GM12878 (cell line): Measurements from ENCODE around the gene MB21D2. TPM values are rescaled to one million over a fixed set of nuclear protein-coding genes. Genes with fewer than 3 reads are reported as not detected.
A peak's percentile ranks its signal among the peaks of the same experiment; 100 is the strongest.

Experiments
- BMI1 ChIP-seq: fragments of 450-650 bp; IDR thresholded peaks from 2 replicates; pipeline ENCODE4 v1.6.1; 2016; ENCODE audit warnings: mild to moderate bottlenecking, moderate library complexity, borderline replicate concordance
- E2F8 ChIP-seq: fragments of 450-650 bp; IDR thresholded peaks from 2 replicates; pipeline ENCODE4 v1.6.1; 2018; ENCODE audit warnings: mild to moderate bottlenecking, low read depth, moderate library complexity; ENCODE audit not compliant: partially characterized antibody
- GATAD2B ChIP-seq: fragments of 450-650 bp; conservative IDR thresholded peaks from 2 replicates; pipeline ENCODE4 v1.6.1; 2017; ENCODE audit warnings: low read depth, mild to moderate bottlenecking, moderate library complexity
- HSF1 ChIP-seq: fragments of 150-350 bp; IDR thresholded peaks from 2 replicates; pipeline ENCODE4 v1.6.1; 2014; ENCODE audit warnings: mild to moderate bottlenecking, low read depth, low read length
- IKZF1 ChIP-seq: fragments of 450-650 bp; conservative IDR thresholded peaks from 2 replicates; pipeline ENCODE4 v1.6.1; 2017; ENCODE audit warnings: antibody characterized with exemption, mild to moderate bottlenecking
- MYC ChIP-seq: IDR thresholded peaks from 2 replicates; pipeline ENCODE4 v1.6.1; 2011; ENCODE audit warnings: mild to moderate bottlenecking, low read length, moderate library complexity, inconsistent platforms; ENCODE audit not compliant: insufficient read depth, insufficient replicate concordance, insufficient read length, severe bottlenecking
- POLR2AphosphoS5 ChIP-seq: IDR thresholded peaks from 2 replicates; pipeline ENCODE4 v1.6.1; 2011; ENCODE audit warnings: mild to moderate bottlenecking, low read length, inconsistent platforms
- RAD51 ChIP-seq: fragments of 450-650 bp; IDR thresholded peaks from 2 replicates; pipeline ENCODE4 v1.6.1; 2016; ENCODE audit warnings: moderate library complexity, mild to moderate bottlenecking, inconsistent platforms
- RELB ChIP-seq: fragments of 450-650 bp; IDR thresholded peaks from 2 replicates; pipeline ENCODE4 v1.6.1; 2017; ENCODE audit warnings: low read depth, mild to moderate bottlenecking, moderate library complexity
- SIX5 ChIP-seq: IDR thresholded peaks from 2 replicates; pipeline ENCODE4 v1.6.1; 2011; ENCODE audit warnings: mild to moderate bottlenecking, low read depth, low read length, moderate library complexity; ENCODE audit not compliant: severe bottlenecking
- SMAD1 ChIP-seq: fragments of 450-650 bp; IDR thresholded peaks from 2 replicates; pipeline ENCODE4 v1.6.1; 2018; ENCODE audit warnings: mild to moderate bottlenecking, low read depth; ENCODE audit not compliant: partially characterized antibody
- SMARCA5 ChIP-seq: fragments of 450-650 bp; IDR thresholded peaks from 2 replicates; pipeline ENCODE4 v1.6.1; 2017; ENCODE audit warnings: mild to moderate bottlenecking
- TARDBP ChIP-seq: IDR thresholded peaks from 2 replicates; pipeline ENCODE4 v1.6.1; 2016; ENCODE audit warnings: borderline replicate concordance
- ZNF274 ChIP-seq: IDR thresholded peaks from one replicate; pipeline ENCODE4 v1.8.0; 2011; ENCODE audit not compliant: insufficient read length, insufficient read depth
- ZNF687 ChIP-seq: fragments of 450-650 bp; IDR thresholded peaks from 2 replicates; pipeline ENCODE4 v1.6.1; 2017; ENCODE audit warnings: mild to moderate bottlenecking, moderate library complexity
- polyA plus RNA-seq, 11 experiments: library from polyadenylated mRNA; depleted of rRNA in 4 of 11; unstranded in 6 of 11; stranded (reverse) in 5 of 11; fragments of >200 nt; fragmentation: Nextera tagmentation in 4 of 11; fragmentation: Illumina TruSeq in 1 of 11; extraction: Ambion mirVana in 4 of 11; extraction: Trizol in 1 of 11; gene quantifications; 1 replicate in 1 of 11; 2 replicates in 10 of 11; pipeline versions ENCODE4 v1.2.1 to v1.2.3, GENCODE V29; 2011 to 2016; ENCODE audit warnings: inconsistent platforms in 2 of 11, missing spikeins in 2 of 11, low read depth in 1 of 11
- total RNA-seq, 4 experiments: library from RNA; depleted of rRNA in 3 of 4; stranded (reverse); fragments of >200 nt in 3 of 4; fragmentation: Illumina TruSeq in 1 of 4; extraction: Trizol in 1 of 4; gene quantifications; 2 replicates each; pipeline versions ENCODE4 v1.2.1 to v1.2.3, GENCODE V29; 2013 to 2021

The MB21D2 gene
- total and polyA plus RNA-seq, 10 of the 15 experiments (the other 5 are each of a cell fraction or from before 2014, with no cell fraction given) = 7.9 to 21.2 (median 15.3) TPM

- peak; percentile 49; the same call in 1 of the 2 replicates for TF ChIP-seq ZNF687
- TF ChIP-seq POLR2AphosphoS5 = no peak
- peak; percentile 90 for TF ChIP-seq BMI1
- peak; percentile 59 for TF ChIP-seq GATAD2B
- TF ChIP-seq E2F8 = no peak
- TF ChIP-seq TARDBP = no peak
- no peak for TF ChIP-seq SMARCA5
- TF ChIP-seq IKZF1 = peak; percentile 99
- no peak for TF ChIP-seq ZNF274
- peak; percentile 94 for TF ChIP-seq RELB
- no peak for TF ChIP-seq HSF1
- TF ChIP-seq SMAD1 = peak; percentile 7
- TF ChIP-seq RAD51 = peak; percentile 39; the same call in 1 of the 2 replicates
- no peak for TF ChIP-seq SIX5
- no peak for TF ChIP-seq MYC
Measured at GRCh38 chr3:192825657-192826200, 91.9 kb downstream of the MB21D2 start (continued).
